HCT116 (cell line): Measurements from ENCODE around the gene FOXP1.

Source experiments
- EZH2 ChIP-seq: fragments of 200-600 bp; sonication (generic); IDR thresholded peaks from 2 replicates; pipeline ENCODE4 v1.6.1; 2017; ENCODE audit warnings: antibody characterized with exemption, mixed run types
- EZH2phosphoT487 ChIP-seq: fragments of 200-600 bp; IDR thresholded peaks from 2 replicates; pipeline ENCODE4 v1.6.1; 2018; ENCODE audit warnings: antibody characterized with exemption, borderline replicate concordance
- JUND ChIP-seq: IDR thresholded peaks from 2 replicates; pipeline ENCODE4 v1.6.1; 2012
- POLR2A ChIP-seq: IDR thresholded peaks from 2 replicates; pipeline ENCODE4 v1.7.0; 2011; ENCODE audit warnings: borderline replicate concordance; ENCODE audit not compliant: insufficient read depth, insufficient read length; ENCODE audit errors: extremely low read depth
- POLR2AphosphoS5 ChIP-seq: IDR thresholded peaks from 2 replicates; pipeline ENCODE4 v1.6.1; 2011; ENCODE audit warnings: mild to moderate bottlenecking, low read depth, low read length, moderate library complexity
- RAD21 ChIP-seq: IDR thresholded peaks from 2 replicates; pipeline ENCODE4 v1.6.1; 2012; ENCODE audit warnings: low read depth, mild to moderate bottlenecking
- SIN3A ChIP-seq: IDR thresholded peaks from 2 replicates; pipeline ENCODE4 v1.6.1; 2012; ENCODE audit warnings: low read depth
- SP1 ChIP-seq: IDR thresholded peaks from 2 replicates; pipeline ENCODE4 v1.6.1; 2012; ENCODE audit warnings: low read depth
- ZNF274 ChIP-seq: fragments of 200-500 bp; sonication (Bioruptor generic); IDR thresholded peaks from 2 replicates; pipeline ENCODE4 v1.6.1; 2014; ENCODE audit warnings: mild to moderate bottlenecking, low read depth, low read length, inconsistent platforms
- TF ChIP-seq, protein P1 (sequence below), 3 experiments: fragments of 200-600 bp in 1 of 3; sonication (generic) in 1 of 3; IDR thresholded peaks in 2 of 3; conservative IDR thresholded peaks in 1 of 3; 2 replicates each; pipeline ENCODE4 v1.5.1; 2012 to 2017; ENCODE audit warnings: low read depth in 2 of 3, low read length in 2 of 3, antibody characterized with exemption in 1 of 3, borderline replicate concordance in 1 of 3, control low read depth in 1 of 3, mild to moderate bottlenecking in 1 of 3, mixed read lengths in 1 of 3, mixed run types in 1 of 3, moderate library complexity in 1 of 3; ENCODE audit not compliant: insufficient read depth in 1 of 3
- TF ChIP-seq, protein P2 (sequence below): IDR thresholded peaks from 2 replicates; pipeline ENCODE4 v1.6.1; 2012; ENCODE audit warnings: low read depth
- TF ChIP-seq, protein P3 (sequence below): IDR thresholded peaks from 2 replicates; pipeline ENCODE4 v1.6.1; 2012

DNA sequence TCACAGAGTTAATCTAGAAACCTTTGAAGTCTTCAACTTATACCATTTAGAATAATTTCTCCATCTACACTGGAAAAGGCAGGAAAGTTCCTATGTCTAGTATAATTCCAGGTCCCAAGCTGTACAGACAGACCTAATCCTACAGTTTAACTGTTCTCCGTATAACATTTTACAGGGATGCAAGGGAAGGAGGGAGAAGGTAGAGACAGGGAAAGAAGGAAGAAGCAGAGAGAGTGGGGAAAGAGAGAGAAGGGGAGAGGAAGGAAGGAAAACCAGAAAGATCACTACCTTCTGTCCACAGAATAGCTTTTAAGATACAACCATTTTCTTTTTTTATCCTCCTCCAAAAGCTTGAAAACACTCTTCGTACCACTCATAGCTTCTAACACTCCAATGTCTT is 185.8 kb downstream of the FOXP1 start:
- TF ChIP-seq, protein P1, sequence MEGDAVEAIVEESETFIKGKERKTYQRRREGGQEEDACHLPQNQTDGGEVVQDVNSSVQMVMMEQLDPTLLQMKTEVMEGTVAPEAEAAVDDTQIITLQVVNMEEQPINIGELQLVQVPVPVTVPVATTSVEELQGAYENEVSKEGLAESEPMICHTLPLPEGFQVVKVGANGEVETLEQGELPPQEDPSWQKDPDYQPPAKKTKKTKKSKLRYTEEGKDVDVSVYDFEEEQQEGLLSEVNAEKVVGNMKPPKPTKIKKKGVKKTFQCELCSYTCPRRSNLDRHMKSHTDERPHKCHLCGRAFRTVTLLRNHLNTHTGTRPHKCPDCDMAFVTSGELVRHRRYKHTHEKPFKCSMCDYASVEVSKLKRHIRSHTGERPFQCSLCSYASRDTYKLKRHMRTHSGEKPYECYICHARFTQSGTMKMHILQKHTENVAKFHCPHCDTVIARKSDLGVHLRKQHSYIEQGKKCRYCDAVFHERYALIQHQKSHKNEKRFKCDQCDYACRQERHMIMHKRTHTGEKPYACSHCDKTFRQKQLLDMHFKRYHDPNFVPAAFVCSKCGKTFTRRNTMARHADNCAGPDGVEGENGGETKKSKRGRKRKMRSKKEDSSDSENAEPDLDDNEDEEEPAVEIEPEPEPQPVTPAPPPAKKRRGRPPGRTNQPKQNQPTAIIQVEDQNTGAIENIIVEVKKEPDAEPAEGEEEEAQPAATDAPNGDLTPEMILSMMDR (IDR thresholded peaks at IDR 0.05 in 2 of 3, conservative IDR thresholded peaks at IDR 0.05 in 1 of 3; ENCODE audit: borderline replicate concordance in 1 of 3, insufficient read depth in 1 of 3, low read depth in 2 of 3, low read length in 2 of 3) = no peak
- TF ChIP-seq SIN3A = no peak
- TF ChIP-seq EZH2phosphoT487 = no peak
- TF ChIP-seq POLR2AphosphoS5 = no peak
- TF ChIP-seq RAD21 = no peak
- TF ChIP-seq POLR2A = no peak
- TF ChIP-seq, protein P2, sequence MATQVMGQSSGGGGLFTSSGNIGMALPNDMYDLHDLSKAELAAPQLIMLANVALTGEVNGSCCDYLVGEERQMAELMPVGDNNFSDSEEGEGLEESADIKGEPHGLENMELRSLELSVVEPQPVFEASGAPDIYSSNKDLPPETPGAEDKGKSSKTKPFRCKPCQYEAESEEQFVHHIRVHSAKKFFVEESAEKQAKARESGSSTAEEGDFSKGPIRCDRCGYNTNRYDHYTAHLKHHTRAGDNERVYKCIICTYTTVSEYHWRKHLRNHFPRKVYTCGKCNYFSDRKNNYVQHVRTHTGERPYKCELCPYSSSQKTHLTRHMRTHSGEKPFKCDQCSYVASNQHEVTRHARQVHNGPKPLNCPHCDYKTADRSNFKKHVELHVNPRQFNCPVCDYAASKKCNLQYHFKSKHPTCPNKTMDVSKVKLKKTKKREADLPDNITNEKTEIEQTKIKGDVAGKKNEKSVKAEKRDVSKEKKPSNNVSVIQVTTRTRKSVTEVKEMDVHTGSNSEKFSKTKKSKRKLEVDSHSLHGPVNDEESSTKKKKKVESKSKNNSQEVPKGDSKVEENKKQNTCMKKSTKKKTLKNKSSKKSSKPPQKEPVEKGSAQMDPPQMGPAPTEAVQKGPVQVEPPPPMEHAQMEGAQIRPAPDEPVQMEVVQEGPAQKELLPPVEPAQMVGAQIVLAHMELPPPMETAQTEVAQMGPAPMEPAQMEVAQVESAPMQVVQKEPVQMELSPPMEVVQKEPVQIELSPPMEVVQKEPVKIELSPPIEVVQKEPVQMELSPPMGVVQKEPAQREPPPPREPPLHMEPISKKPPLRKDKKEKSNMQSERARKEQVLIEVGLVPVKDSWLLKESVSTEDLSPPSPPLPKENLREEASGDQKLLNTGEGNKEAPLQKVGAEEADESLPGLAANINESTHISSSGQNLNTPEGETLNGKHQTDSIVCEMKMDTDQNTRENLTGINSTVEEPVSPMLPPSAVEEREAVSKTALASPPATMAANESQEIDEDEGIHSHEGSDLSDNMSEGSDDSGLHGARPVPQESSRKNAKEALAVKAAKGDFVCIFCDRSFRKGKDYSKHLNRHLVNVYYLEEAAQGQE = no peak
- no peak for TF ChIP-seq EZH2
- no peak for TF ChIP-seq SP1
- TF ChIP-seq, protein P3, sequence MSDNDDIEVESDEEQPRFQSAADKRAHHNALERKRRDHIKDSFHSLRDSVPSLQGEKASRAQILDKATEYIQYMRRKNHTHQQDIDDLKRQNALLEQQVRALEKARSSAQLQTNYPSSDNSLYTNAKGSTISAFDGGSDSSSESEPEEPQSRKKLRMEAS = no peak
- no peak for TF ChIP-seq JUND
- no peak for TF ChIP-seq ZNF274
